Spleen (tissue), 7 donors: ENCODE data around the gene ENOX2.

Experiments
- CTCF ChIP-seq, 11 experiments: fragments of 200-600 bp in 7 of 11; fragments of 450-650 bp in 4 of 11; sonication (generic) in 4 of 11; IDR thresholded peaks in 8 of 11; conservative IDR thresholded peaks in 3 of 11; 1 replicate in 7 of 11; 2 replicates in 4 of 11; pipeline versions ENCODE4 v1.4.0 to v1.8.0; 2016 to 2021; ENCODE audit warnings: antibody characterized with exemption in 11 of 11, inconsistent platforms in 4 of 11, mild to moderate bottlenecking in 1 of 11
- POLR2A ChIP-seq, 3 donors: fragments of 450-650 bp; IDR thresholded peaks; one replicate each; pipeline ENCODE4 v1.5.1; 2017; ENCODE audit warnings: antibody characterized with exemption in 3 of 3, mild to moderate bottlenecking in 1 of 3
- donor health status: DM: no; HTN: no; CAD: no; lungs with moderate emphysema.
- donor health status: DM: no; HTN: no; CAD: no.
- donor health status: DM: no; HTN: no; CAD: no.

GRCh38 chrX:130699618-130700017 is 203.4 kb downstream of the ENOX2 start:
- TF ChIP-seq CTCF (IDR thresholded peaks at IDR 0.05 in 8 of 11, conservative IDR thresholded peaks at IDR 0.05 in 3 of 11) = no peak
- no peak for TF ChIP-seq POLR2A (IDR thresholded peaks at IDR 0.05)
